Activated CD4-positive, alpha-beta memory T cell treated with anti-CD3 and anti-CD28 coated beads, Interleukin-2, amount 10 ng/mL, durations not matched to agents 7 days and 5 days (primary cell): ENCODE data around the gene UROD. TPM values are rescaled to one million over a fixed set of nuclear protein-coding genes. Genes with fewer than 3 reads are reported as not detected.
"Not testable (repeated sequence)": the region's sequence is repeated elsewhere in the genome, so short reads cannot be mapped to it uniquely, and the experiment has no call there.

Experiments used
- CTCF ChIA-PET: fragments of 350-600 bp; sonication (Branson Sonifier 250); formaldehyde crosslinking; loops from one replicate; lab custom pipeline; 2021; ENCODE audit warnings: antibody characterized with exemption, inconsistent platforms; lab: Charles Lee
- POLR2A ChIA-PET: fragments of 350-600 bp; sonication (Branson Sonifier 250); formaldehyde crosslinking; loops from one replicate; lab custom pipeline; 2021; ENCODE audit warnings: antibody characterized with exemption; lab: Charles Lee
- DNase-seq: peaks from one replicate; pipeline ENCODE4 v3.0.0-alpha.2; 2020
- H3K27ac Mint-ChIP-seq: one replicate; pipeline ENCODE4 v1.8.0; 2021; ENCODE audit warnings: mild to moderate bottlenecking, mixed read lengths
- H3K27me3 Mint-ChIP-seq: one replicate; pipeline ENCODE4 v1.8.0; 2021; ENCODE audit warnings: mixed read lengths
- H3K36me3 Mint-ChIP-seq: one replicate; pipeline ENCODE4 v1.8.0; 2021; ENCODE audit warnings: low read depth, mixed read lengths
- H3K4me1 Mint-ChIP-seq: one replicate; pipeline ENCODE4 v1.8.0; 2021; ENCODE audit warnings: mixed read lengths
- H3K4me3 Mint-ChIP-seq: one replicate; pipeline ENCODE4 v1.8.0; 2021; ENCODE audit warnings: mild to moderate bottlenecking, mixed read lengths
- H3K9me3 Mint-ChIP-seq: one replicate; pipeline ENCODE4 v1.8.0; 2021; ENCODE audit warnings: mixed read lengths
- total RNA-seq, 2 experiments: library from RNA; stranded (reverse); gene quantifications; one replicate each; pipeline ENCODE4 v1.2.3, GENCODE V29; 2021

UROD gene
- total RNA-seq, 2 experiments from 2014 or later: 67.1 to 74.9 TPM

GRCh38 chr1:45062463-45062862, 50.4 kb downstream of the UROD start:
- H3K27ac Mint-ChIP-seq, POLR2A ChIA-PET, H3K4me1 Mint-ChIP-seq, H3K36me3 Mint-ChIP-seq, DNase-seq, H3K9me3 Mint-ChIP-seq, CTCF ChIA-PET, H3K4me3 Mint-ChIP-seq, H3K27me3 Mint-ChIP-seq: not testable (repeated sequence)

- Mint-ChIP-seq H3K4me3 (no peak overlapping the region), H3K36me3 (no peaks in the 10 kb centered on the region), H3K27ac (no peak overlapping the region), H3K4me1 (no peaks in the 10 kb centered on the region), H3K27me3 (no peaks in the 10 kb centered on the region), H3K9me3 (peaks cover 2% of the 10 kb centered on the region)
- ChIA-PET CTCF (no interaction called here), POLR2A (no interaction called here)
- DNase-seq: no peak
Measured at GRCh38 chr1:45065083-45065482, 53.0 kb downstream of the UROD start.

Other genes with a start within 250 kb of the UROD start
- 1,000 to 10,000 TPM; 1,610 to 1,658 TPM for gene RPS8, start 236.7 kb upstream of the UROD start, total RNA-seq
- 1 to 10 TPM; 1.0 to 1.3 TPM for gene BEST4, start 224.1 kb upstream of the UROD start, total RNA-seq
- 10 to 100 TPM; 62.8 to 63.5 TPM for gene PLK3, start 211.9 kb upstream of the UROD start, total RNA-seq
- 1 to 10 TPM; 1.9 to 2.2 TPM for gene DYNLT4, start 204.9 kb upstream of the UROD start, total RNA-seq
- 1 to 10 TPM; 8.4 to 8.7 TPM for gene BTBD19, start 203.7 kb upstream of the UROD start, total RNA-seq
- 1 to 10 TPM in 1 of 2 experiments, under 1 TPM in 1; 0.58 to 1.0 TPM for gene PTCH2, start 169.0 kb upstream of the UROD start, total RNA-seq
- 10 to 100 TPM; 18.2 to 18.5 TPM for gene EIF2B3, start 25.7 kb upstream of the UROD start, total RNA-seq
- 10 to 100 TPM; 40.3 to 43.5 TPM for gene HECTD3, start 930 bp upstream of the UROD start, total RNA-seq
- under 1 TPM; 0.30 to 0.38 TPM for gene ZSWIM5, start 194.4 kb downstream of the UROD start, total RNA-seq